Stimulated activated CD4-positive, alpha-beta T cell treated with anti-CD3 and anti-CD28 coated beads, Interleukin-15, amount 100 ng/mL, for 1 hour (primary cell): ENCODE data around the gene PGAM1.
"Not testable (repeated sequence)": the region's sequence is repeated elsewhere in the genome, so short reads cannot be mapped to it uniquely, and the experiment has no call there.

ENCODE experiments used
- DNase-seq, 2 donors: peaks; one replicate each; pipeline ENCODE4 v3.0.0-alpha.2; 2020; ENCODE audit warnings: low read depth in 1 of 2, low spot score in 1 of 2

The PGAM1 gene

DNA sequence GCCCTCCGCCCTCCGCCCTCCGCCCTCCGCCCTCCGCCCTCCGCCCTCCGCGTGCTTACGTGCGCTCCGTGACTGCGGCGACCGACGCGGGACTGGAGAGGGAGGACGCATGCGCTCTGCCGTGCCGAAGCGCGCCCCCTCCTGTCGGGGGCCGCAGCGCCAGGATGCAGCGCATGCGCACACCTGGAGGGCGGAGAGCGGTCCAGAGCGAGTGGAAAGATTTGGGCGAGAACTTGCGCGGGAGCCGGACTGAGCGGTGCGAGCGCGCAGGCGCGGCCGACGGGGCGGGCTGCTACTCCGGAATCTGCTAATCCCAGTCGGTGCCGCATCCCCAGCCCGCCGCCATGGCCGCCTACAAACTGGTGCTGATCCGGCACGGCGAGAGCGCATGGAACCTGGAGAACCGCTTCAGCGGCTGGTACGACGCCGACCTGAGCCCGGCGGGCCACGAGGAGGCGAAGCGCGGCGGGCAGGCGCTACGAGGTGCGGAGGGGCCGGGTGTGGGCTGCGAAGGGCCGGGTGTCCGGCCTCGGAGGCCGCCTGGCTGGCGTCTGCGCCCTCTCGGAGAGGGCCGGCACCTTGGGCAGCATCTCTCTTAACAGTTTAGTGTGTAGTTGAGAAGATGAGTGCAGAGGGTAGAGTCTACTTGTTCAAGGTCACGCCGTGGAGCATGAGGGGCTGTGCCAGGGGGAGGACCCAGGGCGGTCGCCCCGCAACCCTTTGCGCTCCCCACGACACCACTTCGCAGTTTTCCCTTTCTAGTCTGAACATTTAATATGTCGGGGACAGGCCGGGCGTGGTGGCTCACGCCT lies at the start of gene PGAM1:
PGAM1 (plus strand) TSS at position 228 of the 812 bp plus-strand sequence; CDS start at position 345, 117 bp downstream.
- DNase-seq: peak; percentile 93 to 94

- DNase-seq: no peak
Observed at GRCh38 chr10:97376413-97376812, 49.6 kb upstream of the PGAM1 start.

DNA sequence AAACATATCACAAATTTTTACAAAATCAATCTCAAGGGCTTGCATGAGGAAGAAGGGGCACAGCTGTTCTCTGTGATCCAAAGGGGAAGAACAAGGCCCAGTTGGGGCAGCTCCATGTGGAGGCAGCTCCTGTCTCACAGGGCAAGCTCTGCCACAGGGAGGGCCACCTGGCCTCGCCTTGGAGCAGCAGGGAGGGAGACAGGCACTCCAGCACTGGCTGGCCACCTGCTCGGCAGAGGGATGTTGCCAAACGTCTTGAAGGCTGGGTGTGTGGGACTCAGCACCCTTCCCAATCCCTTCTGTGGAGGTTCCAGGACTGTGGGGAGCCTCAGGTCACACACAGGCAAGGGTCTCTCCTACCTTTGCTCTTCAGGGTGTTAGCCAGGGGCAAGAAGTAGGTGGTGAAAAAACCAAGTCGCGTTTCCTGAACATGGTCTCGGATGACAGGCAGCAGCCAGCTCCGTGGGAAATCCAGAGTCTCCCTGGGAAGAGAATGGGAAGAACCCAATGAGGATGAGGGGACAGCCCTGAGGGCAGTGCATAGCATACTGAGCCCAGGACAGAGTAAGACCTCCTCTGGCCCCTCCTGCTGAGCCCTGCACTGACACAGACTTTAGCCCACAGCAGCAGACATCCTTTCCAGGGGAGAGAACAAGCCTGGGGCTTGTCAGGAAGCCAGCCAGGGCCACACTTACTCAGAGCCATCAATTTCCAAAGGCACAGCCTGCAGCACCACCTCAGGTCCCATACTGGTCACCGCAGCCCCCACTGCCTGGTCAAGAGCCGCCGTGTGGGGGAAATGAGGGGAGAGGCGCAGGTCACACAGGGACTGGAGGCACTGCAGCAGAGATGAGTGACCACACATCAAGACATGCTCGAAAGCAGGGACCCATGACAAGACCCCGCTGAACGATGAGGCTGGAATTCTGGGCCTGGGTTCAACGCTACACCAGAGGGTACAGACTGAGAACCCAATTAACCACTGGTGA lies 46.8 kb upstream of the PGAM1 start:
- DNase-seq: no peak

- no peak for DNase-seq
Observed at GRCh38 chr10:97380516-97380915, 45.5 kb upstream of the PGAM1 start.

- DNase-seq: no peak
Observed at GRCh38 chr10:97381626-97382025, 44.4 kb upstream of the PGAM1 start.

- DNase-seq: no peak
Observed at GRCh38 chr10:97383159-97383558, 42.8 kb upstream of the PGAM1 start.

DNA sequence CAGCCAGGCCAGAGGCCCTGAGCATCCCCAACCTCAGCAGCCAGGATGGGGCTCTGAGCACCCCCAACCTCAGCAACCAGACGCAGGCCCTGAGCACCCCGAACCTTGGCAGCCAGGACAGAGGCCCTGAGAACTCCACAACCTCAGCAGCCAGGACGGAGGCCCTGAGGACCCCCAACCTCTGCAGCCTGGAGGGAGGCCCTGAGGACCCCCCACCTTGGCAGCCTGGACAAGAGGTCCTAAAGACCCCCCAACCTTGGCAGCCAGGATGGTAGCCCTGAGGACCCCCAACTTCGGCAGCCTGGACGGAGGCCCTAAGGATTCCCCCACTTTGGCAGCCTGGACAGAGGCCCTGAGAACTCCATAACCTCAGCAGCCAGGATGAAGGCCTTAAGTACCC lies 41.8 kb upstream of the PGAM1 start:
- DNase-seq: no peak

GRCh38 chr10:97384641-97385040 lies 41.4 kb upstream of the PGAM1 start:
- DNase-seq: no peak

DNA sequence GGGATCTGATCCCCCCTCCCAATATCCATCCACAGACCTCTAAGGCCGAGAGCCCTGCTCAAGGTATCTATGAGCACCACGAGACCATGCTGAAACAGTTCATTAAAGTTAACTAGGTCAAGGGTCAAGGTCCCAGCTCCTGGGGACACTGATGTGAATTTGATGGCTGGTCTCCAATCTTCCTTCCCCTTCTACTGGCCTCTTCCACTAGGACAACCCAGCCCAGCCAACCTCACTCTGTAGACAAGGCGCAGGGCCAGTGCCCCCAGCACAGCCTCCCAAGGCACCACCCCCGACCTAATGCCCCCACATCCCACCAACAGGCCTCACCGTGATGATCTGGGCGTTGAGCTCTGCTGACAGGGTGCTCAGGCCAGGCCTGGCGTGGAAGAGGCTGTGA lies 40.4 kb upstream of the PGAM1 start:
- no peak for DNase-seq

DNA sequence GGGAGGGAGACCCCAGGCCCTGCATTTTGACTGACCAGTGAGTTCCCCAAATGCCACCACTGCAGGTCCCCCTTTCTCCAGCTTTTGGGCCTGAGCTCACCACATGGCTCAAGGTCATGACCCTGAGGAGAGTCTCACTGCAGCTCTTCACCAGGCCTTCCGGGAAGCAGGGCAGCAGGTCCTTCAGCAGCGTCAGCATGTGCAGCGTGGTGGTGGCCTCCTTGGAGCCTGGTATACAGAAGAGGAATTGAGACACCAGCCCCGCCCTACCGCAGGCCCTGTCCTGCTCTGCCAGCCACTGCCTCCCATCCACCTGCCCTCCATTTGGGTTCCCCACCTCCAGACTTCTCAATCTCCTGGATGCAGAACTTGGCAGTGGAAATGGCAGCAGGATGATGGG lies 37.8 kb upstream of the PGAM1 start:
- DNase-seq: no peak

DNA sequence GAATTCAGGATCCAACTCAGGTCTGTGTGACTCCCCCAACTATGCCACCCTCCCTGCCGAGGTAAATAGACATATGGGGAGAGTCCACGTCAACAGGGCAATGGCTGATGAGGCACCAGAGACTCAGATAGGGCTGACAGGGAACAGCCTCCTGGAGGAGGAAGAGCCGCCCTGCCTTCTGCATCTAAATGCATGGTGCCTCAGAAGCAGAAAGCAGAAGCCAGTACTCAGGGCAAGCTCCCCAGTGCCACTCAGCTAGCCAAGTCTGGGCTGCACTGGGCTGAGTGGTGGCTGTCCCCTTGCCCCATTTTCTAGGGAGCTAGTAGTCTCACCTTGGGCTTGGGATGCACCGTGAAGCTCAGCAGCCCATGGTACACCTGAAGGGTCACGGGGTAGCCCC lies 35.9 kb upstream of the PGAM1 start:
- DNase-seq: no peak

DNA sequence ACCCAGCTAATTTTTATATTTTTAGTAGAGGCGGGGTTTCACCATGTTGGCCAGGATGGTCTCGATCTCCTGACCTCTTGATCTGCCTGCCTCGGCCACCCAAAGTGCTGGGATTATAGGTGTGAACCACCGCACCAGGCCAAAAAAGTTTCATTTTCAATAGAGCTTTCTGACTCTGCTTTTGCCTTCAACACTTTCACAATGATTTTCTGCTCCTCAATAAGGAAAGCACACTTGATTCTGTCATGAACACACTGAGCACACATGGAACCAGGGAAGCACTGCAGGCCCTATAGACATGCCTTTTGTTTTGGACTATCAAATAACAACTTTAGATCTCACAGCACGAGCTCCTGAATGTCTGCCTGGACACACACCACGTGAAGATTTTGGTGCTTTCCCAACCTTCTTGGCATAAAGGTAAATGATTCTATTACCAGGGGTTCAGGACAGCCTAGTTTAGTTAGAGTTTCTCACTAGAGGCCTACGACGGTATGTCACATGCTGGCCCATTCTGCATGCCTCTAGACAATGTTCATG lies 32.9 kb upstream of the PGAM1 start:
- DNase-seq: no peak

DNA sequence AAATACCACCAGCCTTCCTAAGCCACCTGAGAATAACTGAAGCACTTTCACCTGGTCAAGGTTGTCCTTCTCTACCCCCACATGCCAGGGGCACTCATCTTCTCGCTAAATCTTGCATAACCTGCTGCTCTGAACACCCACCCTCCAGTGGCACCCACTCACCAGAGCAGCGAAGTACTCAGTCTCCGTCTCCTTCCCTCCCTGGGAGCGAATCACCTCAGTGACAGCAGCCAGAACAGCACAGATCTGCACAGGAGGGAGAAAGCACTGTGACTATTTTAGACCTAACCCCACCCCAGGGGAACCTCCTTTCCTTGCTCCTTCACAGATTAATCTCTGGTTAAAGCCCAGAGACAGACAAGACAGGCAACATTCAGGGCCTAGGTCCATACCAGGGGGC lies 29.9 kb upstream of the PGAM1 start:
- no peak for DNase-seq

DNA sequence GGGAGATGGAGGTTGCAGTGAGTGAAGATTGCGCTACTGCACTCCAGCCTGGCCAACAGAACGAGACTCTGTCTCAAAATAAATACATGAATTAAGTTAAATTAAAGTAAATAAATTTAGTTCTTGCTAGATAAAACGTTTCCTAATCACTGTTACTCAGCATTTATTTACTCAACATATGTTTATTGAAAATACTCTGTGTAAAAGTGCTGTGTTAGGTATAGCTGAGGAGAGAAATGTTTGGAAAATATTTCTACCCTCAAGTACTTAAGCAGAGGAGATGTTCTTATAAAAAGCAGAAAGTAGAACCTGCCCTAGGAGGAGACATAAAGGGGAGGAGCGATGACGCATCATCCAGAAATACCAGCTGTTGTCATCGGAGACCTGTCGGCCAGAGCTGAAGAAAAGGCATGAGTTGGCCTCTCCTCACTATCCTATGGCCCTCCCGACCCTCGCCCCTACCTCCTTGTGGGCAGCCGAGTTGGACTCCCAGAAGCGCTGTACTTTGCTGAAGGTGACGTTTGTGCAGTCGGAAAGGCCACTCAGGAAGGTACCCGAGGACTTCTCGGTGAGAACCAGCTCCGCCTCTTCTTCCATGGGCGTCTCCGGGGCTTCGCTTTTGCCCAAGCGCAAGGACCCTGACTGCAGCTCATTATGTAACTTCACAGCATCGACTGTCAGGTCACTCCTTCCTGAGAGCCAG lies 26.0 kb upstream of the PGAM1 start:
- DNase-seq: no peak

DNA sequence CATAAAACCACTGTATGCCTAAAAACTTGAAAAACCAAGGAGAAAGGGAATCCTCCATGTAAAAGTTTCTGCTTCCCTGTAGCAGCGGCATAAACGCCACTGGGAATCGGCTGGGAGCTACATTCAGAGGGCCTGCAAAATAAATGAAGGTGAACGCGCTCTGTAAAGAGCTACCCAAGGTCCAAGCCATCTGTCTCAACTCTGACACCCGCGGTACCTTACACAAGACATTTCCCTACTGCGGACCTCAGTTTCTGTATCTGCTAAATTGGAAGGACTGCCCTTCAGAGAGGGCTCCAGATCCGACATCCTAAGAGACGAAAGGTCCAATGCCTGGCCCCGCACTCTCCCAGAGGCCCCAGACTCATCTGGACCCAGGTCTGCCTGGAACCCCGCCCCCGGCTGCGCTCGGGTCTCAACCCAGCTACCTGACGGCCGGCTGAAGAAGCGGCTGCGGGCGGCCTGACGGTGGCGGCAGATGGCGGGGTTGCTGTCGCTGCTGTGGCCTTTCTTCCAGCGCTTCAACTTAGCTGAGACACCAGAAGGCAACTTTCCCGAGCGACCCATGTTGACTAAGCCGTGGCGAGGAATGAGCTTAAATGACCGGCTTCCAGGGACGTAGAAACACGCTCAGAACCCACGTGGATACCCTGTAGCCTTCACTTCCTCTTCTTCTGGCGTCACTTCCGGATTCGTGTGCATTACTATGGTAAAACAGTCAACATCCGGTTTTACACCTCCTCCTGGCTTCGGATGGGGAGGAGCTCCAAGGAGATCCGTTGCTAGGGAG lies 25.1 kb upstream of the PGAM1 start, which contains the start of gene RRP12:
RRP12 (minus strand) TSS at position 676 of the 790 bp plus-strand sequence; CDS start at position 567, 109 bp downstream.
- peak in 1 of 2 donors; percentile 53 for DNase-seq

DNA sequence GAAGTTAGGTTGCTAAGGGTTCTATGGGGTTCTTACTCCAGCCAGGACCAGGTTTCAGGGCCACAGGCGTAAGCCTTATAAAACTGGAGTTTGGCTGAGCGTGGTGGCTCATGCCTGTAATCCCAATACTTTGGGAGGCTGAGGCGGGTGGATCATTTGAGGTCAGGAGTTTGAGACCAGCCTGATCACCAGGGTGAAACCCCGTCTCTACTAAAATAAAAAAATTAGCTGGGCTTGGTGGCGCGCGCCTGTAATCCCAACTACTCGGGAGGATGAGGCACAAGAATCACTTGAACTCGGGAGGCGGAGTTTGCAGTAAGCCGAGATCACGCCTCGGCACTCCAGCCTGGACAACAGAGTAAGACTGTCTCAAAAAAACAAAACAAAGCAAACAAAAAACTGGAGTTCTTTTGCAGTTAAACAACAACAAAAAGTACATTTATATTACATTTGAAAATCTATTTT lies 24.5 kb upstream of the PGAM1 start:
- no peak for DNase-seq

DNA sequence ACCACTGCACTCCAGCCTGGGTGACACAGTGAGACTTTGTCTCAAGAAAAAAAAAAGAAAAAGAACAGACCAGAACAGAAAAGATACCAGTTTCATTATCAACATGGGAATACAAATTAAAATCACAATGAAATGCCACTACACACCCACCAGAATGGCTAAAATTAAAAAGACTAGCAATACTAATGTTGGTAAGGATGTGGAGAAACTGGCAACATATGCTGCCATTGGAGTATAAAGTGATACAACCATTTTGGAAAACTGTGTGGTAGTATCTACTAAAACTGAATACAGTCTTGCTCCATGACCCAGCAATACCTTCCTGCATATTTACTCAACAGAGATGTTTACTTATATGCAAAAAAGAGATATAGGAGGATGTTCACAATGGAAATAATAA lies 21.9 kb upstream of the PGAM1 start:
- no peak for DNase-seq

DNA sequence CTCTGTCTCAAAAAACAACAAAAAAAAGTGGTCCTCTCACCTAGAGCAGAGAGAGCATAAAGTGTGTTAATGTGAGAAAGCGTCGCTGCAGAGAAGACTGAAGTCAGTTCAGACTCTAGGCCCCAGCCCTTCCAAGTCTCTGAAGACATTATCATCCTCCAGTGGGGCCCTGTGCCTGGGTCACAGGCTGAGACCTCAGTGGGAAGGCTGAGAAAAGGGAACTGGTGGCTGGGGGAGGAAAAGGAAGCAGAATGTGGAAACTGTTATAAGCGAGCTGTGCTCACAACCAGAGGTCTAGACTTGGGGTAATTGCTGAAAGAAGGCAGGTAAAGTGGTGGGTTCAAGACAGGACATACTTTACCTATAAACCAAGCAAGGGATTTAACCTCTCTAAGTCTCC lies 19.9 kb upstream of the PGAM1 start:
- DNase-seq: no peak

- not testable (repeated sequence) for DNase-seq
Observed at GRCh38 chr10:97406483-97406882, 19.5 kb upstream of the PGAM1 start.
